D341Med (cell line): ENCODE results near the gene FNIP1.
"Not testable (repeated sequence)": the region's sequence is repeated elsewhere in the genome, so short reads cannot be mapped to it uniquely, and the experiment has no call there.

Source experiments
- DNase-seq: peaks from one replicate; pipeline ENCODE4 v3.0.0; 2012; ENCODE audit warnings: low spot score

FNIP1 gene

GRCh38 chr5:131796793-131797693 lies at the start of gene FNIP1:
Gene FNIP1 (minus strand): TSS chr5:131797017. CDS start chr5:131796921, 96 bp downstream.
- peak; percentile 99 for DNase-seq

GRCh38 chr5:131846536-131846935 lies 49.7 kb upstream of the FNIP1 start:
- DNase-seq, result no peak

DNA sequence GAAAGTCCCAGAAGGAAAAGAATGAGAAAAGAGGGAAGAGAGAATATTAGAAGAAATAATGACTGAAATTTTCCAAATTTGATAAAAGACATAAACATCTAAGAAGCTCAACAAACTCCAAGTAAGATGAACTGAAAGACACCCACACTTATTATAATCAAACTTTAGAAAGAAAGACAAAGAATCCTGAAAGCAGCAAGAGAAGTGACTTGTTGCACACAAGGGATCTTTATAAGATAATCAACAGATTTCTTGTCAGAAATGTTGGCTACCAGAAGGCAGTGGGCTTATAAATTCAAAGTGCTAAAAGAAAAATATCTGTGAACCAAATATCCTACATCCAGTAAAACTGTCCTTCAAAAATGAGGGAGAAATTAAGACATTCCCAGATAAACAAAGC lies 49.0 kb upstream of the FNIP1 start:
- DNase-seq, result no peak

- DNase-seq, result not testable (repeated sequence)
Observed at GRCh38 chr5:131842971-131843370, 46.2 kb upstream of the FNIP1 start.

- DNase-seq, result not testable (repeated sequence)
Observed at GRCh38 chr5:131832702-131833101, 35.9 kb upstream of the FNIP1 start.

GRCh38 chr5:131825404-131826013 lies 28.7 kb upstream of the FNIP1 start:
- no peak for DNase-seq

GRCh38 chr5:131824631-131825030 lies 27.8 kb upstream of the FNIP1 start:
- no peak for DNase-seq

DNA sequence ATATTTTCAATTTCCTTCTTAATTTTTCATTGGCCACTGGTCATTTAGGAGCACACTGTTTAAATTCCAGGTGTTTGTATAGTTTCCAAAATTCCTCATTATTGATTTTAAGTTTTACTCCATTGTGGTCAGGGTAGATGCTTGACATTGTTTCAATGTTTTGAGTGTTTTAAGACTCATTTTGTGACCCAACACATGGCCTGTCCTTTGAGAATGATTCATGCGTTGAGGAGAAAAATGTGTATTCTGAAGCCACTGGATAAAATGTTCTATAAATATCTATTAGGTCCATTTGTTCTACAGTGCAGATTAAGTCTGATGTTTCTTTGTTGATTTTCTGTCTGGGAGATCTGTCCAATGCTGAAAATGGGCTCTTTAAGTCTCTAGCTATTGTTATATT lies 24.4 kb upstream of the FNIP1 start:
- DNase-seq, result no peak

DNA sequence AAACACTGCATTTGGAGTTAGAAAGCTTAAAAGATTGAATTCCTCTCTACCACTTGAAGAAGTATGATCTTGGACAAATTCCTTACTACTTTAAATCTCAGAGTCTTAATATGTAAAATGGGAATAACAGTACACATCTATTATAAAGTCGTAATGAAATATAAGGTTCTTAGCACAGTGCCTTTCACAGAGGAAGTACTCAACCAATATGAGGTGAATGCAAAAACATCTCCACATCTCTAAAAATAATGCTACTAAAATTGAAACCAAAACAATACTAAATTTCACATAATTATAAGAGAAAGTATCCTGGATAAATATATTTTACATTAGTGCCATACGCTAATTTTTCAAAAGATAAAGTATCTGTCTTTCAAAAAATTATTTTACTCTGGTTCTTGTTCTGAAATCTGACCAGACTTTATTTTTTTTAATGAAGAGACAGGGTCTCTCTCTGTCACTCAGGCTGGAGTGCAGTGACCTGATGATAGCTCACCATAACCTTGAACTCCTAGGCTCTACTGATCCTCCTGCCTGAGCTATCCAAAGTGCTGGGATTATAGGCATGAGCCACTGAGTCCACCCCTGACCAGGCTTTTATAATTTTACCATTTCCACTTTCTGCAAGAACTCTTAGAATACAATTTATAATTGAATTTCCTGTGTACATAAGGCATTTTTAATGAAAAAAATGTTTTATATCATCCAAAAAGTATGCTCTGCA lies 21.3 kb upstream of the FNIP1 start:
- DNase-seq, result no peak

- DNase-seq, result no peak
Observed at GRCh38 chr5:131814990-131815389, 18.2 kb upstream of the FNIP1 start.

DNA sequence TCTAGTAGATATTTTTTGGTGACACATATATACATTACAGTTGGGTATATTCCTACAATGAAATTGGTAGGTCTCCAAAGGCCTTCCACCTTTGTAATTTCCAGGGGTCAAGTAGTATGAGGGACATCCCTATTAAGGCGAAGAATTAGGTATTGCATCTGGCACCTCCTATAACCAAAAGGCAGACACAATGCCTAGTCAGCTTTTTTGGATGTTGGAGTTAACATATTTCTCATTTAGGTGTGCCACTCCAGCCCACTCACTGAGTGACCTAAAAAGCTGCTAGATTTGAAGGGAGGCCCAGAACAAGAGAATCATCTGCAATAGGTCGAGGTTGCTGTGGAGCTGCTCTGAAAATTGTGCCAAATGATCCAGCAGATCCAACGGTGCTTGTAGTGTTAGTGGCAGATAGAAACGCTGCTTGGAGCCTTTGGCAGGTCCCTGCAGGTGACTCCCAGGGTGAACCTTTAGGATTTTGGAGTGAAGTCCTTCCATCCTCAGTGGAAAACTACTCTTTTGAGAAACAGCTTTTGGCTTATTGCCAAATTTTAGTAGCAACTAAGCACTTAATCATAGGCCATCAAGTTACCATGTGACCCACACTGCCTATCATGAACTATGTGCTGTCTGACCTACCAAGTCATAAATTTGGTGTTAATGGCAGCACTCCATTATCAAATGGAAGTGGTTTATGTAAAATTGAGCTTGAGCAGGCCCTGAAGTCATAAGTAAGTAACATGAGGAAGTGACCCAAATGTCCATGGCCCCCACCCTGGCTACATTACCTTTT lies 15.7 kb upstream of the FNIP1 start:
- no peak for DNase-seq

GRCh38 chr5:131810510-131811249 lies 13.9 kb upstream of the FNIP1 start:
- DNase-seq, result peak; percentile 41

DNA sequence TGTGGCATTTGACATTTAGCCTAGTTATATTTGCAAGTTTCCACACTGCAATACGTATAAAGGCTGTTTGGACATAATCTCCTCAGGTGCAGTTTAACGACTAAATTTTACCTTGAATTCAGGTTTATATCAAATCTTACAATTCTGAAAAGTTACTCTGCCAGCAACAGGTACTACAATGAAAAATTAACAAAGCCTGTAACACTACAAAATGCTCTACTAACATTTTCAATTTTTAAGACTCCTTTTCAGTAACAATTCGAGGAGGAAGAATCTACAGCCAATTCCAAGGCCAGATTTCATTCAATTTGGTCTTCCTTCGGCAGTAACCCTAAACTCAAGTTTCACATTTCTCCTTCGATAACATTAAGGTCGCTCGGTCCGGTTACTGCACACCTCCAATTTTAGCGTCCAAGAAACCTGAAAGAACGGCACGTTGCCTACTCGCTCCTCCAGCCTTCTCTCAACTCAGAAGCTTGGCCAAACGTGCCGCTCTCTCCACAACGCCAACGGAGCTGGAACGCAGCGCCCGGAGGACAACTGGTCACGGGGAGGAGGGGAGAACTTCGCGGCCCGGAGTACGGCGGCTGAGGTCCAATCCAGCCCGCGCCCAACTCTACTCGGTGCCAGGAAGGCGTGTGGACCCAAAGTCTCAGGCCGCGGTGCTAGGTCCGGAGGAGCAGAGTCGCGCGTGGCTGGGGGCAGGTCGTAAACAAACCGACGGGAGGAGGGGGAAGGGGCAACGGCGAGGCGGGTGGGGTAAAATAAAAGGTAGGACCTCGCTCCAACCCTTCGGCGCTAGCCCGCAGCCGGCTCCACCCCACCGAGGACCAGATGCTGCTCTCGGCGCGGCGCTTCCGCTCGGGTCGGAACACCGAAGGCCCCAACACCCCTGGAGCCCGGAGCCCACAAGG lies 681 bp downstream of the FNIP1 start:
- peak; percentile 64 for DNase-seq

GRCh38 chr5:131795228-131795627 lies 1.6 kb downstream of the FNIP1 start:
- no peak for DNase-seq

DNA sequence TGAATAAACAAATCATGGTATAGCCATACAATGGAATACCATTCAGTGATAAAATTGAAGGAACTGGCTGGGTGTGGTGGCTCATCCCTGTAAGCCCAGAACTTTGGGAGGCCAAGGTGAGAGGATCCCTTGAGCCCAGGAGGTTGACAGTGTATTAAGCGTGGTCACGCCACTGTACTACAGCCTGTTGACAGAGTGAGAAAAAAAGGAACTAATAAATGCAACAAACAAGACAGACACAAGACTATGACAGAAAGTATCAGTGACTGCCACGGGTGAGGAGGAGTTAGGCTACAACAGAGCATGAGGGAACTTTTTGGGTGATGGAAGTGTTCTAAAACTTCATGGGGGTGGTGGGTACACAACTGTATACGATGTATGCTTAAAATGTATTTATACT lies 2.2 kb downstream of the FNIP1 start:
- no peak for DNase-seq

- DNase-seq, result no peak
Observed at GRCh38 chr5:131792896-131793295, 3.9 kb downstream of the FNIP1 start.

- DNase-seq, result no peak
Observed at GRCh38 chr5:131791866-131792265, 5.0 kb downstream of the FNIP1 start.

GRCh38 chr5:131790550-131790949 lies 6.3 kb downstream of the FNIP1 start:
- no peak for DNase-seq

DNA sequence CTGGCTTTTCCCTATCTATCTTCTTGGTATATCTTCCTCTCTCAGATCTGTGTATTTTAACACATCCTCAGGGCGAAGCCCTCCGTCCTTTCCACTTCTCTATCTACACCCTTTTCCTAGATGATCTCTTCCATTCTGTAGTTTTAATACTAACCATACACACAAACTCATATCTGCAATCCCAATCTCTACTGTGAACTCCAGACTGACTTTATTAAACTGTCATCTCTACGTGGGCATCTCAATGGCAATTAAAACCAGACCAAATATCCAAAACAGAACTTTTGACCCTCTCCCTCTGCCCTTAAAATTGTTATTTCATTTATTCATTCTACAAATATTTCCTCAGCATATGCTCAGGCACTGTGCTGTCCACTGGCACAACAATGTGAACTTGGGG lies 7.1 kb downstream of the FNIP1 start:
- no peak for DNase-seq

GRCh38 chr5:131787736-131788135 lies 9.1 kb downstream of the FNIP1 start:
- no peak for DNase-seq
